Liver (tissue), 3 donors: Measurements from ENCODE around the gene SPINK9.

Experiments used
- EGR1 ChIP-seq, 2 donors: IDR thresholded peaks; 2 replicates each; pipeline ENCODE4 v1.6.1; 2016 to 2018; ENCODE audit warnings: antibody characterized with exemption in 2 of 2, low read depth in 2 of 2
- FOXA1 ChIP-seq: IDR thresholded peaks from 2 replicates; pipeline ENCODE4 v1.6.1; 2016; ENCODE audit warnings: antibody characterized with exemption
- GABPA ChIP-seq, 2 donors: IDR thresholded peaks in 1 of 2; conservative IDR thresholded peaks in 1 of 2; 2 replicates each; pipeline ENCODE4 v1.6.1; 2016; ENCODE audit warnings: antibody characterized with exemption in 2 of 2, mild to moderate bottlenecking in 1 of 2, moderate library complexity in 1 of 2
- JUND ChIP-seq, 2 donors: IDR thresholded peaks; 2 replicates each; pipeline ENCODE4 v1.6.1; 2016; ENCODE audit warnings: antibody characterized with exemption in 2 of 2
- NR2F2 ChIP-seq: IDR thresholded peaks from 2 replicates; pipeline ENCODE4 v1.6.1; 2016; ENCODE audit warnings: antibody characterized with exemption
- RAD21 ChIP-seq, 2 donors: IDR thresholded peaks; 2 replicates each; pipeline ENCODE4 v1.6.1; 2016; ENCODE audit warnings: antibody characterized with exemption in 2 of 2, mild to moderate bottlenecking in 2 of 2
- RXRA ChIP-seq, 2 donors: IDR thresholded peaks; 2 replicates each; pipeline ENCODE4 v1.6.1; 2017 to 2018; ENCODE audit warnings: antibody characterized with exemption in 2 of 2, mild to moderate bottlenecking in 1 of 2
- SP1 ChIP-seq: IDR thresholded peaks from 2 replicates; pipeline ENCODE4 v1.6.1; 2018; ENCODE audit warnings: antibody characterized with exemption, mild to moderate bottlenecking
- TAF1 ChIP-seq: conservative IDR thresholded peaks from 2 replicates; pipeline ENCODE4 v1.6.1; 2016; ENCODE audit warnings: antibody characterized with exemption, mild to moderate bottlenecking
- YY1 ChIP-seq: IDR thresholded peaks from 2 replicates; pipeline ENCODE4 v1.6.1; 2016; ENCODE audit warnings: antibody characterized with exemption, mild to moderate bottlenecking
- TF ChIP-seq, protein P1 (sequence below): fragments of 150-350 bp; IDR thresholded peaks from 2 replicates; pipeline ENCODE4 v1.5.1; 2017; ENCODE audit warnings: improper control_type of control experiment, low read depth, low read length; ENCODE audit not compliant: missing input control
- TF ChIP-seq, protein P2 (sequence below): IDR thresholded peaks from 2 replicates; pipeline ENCODE4 v1.6.1; 2016; ENCODE audit warnings: antibody characterized with exemption, mild to moderate bottlenecking
- TF ChIP-seq, protein P3 (sequence below): IDR thresholded peaks from 2 replicates; pipeline ENCODE4 v1.6.1; 2016; ENCODE audit warnings: antibody characterized with exemption
- TF ChIP-seq, protein P4 (sequence below): IDR thresholded peaks from 2 replicates; pipeline ENCODE4 v1.6.1; 2016; ENCODE audit warnings: antibody characterized with exemption
- donor health status: healthy.
- donor health status: healthy.

DNA sequence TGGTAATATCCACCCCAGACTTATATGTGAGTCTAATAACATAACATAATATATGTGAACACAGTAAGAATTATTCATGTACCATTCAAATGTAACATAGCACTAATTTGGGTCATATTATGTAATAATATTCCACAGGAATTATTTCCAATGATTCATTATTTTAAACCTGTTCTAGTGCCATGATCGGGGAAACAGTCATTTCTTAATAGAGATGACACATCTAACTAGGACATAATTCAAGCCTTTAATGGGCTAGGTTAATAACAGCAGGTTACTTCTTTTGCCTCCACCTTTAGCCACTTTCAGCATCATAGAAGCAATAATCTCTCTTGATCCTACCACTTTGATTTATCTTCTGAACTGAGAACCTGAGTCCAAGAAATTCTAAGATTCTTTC is 12.3 kb downstream of the SPINK9 start:
- TF ChIP-seq, protein P1, sequence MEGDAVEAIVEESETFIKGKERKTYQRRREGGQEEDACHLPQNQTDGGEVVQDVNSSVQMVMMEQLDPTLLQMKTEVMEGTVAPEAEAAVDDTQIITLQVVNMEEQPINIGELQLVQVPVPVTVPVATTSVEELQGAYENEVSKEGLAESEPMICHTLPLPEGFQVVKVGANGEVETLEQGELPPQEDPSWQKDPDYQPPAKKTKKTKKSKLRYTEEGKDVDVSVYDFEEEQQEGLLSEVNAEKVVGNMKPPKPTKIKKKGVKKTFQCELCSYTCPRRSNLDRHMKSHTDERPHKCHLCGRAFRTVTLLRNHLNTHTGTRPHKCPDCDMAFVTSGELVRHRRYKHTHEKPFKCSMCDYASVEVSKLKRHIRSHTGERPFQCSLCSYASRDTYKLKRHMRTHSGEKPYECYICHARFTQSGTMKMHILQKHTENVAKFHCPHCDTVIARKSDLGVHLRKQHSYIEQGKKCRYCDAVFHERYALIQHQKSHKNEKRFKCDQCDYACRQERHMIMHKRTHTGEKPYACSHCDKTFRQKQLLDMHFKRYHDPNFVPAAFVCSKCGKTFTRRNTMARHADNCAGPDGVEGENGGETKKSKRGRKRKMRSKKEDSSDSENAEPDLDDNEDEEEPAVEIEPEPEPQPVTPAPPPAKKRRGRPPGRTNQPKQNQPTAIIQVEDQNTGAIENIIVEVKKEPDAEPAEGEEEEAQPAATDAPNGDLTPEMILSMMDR = no peak
- TF ChIP-seq GABPA (IDR thresholded peaks at IDR 0.05 in 1 of 2, conservative IDR thresholded peaks at IDR 0.05 in 1 of 2) = no peak
- TF ChIP-seq, protein P2, sequence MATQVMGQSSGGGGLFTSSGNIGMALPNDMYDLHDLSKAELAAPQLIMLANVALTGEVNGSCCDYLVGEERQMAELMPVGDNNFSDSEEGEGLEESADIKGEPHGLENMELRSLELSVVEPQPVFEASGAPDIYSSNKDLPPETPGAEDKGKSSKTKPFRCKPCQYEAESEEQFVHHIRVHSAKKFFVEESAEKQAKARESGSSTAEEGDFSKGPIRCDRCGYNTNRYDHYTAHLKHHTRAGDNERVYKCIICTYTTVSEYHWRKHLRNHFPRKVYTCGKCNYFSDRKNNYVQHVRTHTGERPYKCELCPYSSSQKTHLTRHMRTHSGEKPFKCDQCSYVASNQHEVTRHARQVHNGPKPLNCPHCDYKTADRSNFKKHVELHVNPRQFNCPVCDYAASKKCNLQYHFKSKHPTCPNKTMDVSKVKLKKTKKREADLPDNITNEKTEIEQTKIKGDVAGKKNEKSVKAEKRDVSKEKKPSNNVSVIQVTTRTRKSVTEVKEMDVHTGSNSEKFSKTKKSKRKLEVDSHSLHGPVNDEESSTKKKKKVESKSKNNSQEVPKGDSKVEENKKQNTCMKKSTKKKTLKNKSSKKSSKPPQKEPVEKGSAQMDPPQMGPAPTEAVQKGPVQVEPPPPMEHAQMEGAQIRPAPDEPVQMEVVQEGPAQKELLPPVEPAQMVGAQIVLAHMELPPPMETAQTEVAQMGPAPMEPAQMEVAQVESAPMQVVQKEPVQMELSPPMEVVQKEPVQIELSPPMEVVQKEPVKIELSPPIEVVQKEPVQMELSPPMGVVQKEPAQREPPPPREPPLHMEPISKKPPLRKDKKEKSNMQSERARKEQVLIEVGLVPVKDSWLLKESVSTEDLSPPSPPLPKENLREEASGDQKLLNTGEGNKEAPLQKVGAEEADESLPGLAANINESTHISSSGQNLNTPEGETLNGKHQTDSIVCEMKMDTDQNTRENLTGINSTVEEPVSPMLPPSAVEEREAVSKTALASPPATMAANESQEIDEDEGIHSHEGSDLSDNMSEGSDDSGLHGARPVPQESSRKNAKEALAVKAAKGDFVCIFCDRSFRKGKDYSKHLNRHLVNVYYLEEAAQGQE = no peak
- TF ChIP-seq YY1 = no peak
- no peak for TF ChIP-seq EGR1 (IDR thresholded peaks at IDR 0.05; ENCODE audit: low read depth in 2 of 2)
- TF ChIP-seq, protein P3, sequence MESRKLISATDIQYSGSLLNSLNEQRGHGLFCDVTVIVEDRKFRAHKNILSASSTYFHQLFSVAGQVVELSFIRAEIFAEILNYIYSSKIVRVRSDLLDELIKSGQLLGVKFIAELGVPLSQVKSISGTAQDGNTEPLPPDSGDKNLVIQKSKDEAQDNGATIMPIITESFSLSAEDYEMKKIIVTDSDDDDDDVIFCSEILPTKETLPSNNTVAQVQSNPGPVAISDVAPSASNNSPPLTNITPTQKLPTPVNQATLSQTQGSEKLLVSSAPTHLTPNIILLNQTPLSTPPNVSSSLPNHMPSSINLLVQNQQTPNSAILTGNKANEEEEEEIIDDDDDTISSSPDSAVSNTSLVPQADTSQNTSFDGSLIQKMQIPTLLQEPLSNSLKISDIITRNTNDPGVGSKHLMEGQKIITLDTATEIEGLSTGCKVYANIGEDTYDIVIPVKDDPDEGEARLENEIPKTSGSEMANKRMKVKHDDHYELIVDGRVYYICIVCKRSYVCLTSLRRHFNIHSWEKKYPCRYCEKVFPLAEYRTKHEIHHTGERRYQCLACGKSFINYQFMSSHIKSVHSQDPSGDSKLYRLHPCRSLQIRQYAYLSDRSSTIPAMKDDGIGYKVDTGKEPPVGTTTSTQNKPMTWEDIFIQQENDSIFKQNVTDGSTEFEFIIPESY = no peak
- no peak for TF ChIP-seq SP1
- TF ChIP-seq FOXA1 = no peak
- no peak for TF ChIP-seq TAF1
- no peak for TF ChIP-seq RXRA (IDR thresholded peaks at IDR 0.05)
- TF ChIP-seq, protein P4, sequence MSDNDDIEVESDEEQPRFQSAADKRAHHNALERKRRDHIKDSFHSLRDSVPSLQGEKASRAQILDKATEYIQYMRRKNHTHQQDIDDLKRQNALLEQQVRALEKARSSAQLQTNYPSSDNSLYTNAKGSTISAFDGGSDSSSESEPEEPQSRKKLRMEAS = no peak
- TF ChIP-seq NR2F2 = no peak
- TF ChIP-seq RAD21 (IDR thresholded peaks at IDR 0.05) = no peak
- TF ChIP-seq JUND (IDR thresholded peaks at IDR 0.05) = no peak
